T47D (cell line): ENCODE measurements around the gene METTL6.
A peak's percentile ranks its signal among the peaks of the same experiment; 100 is the strongest.
"Not testable (repeated sequence)": the region's sequence is repeated elsewhere in the genome, so short reads cannot be mapped to it uniquely, and the experiment has no call there.

Experiments used
- DNase-seq, 2 experiments: peaks; one replicate each; pipeline versions ENCODE4 v3.0.0 to v3.0.0-alpha.2; 2011 to 2012; ENCODE audit warnings: low read depth in 1 of 2, low spot score in 1 of 2
- JUND ChIP-seq: IDR thresholded peaks from 2 replicates; pipeline ENCODE4 v1.6.1; 2012; ENCODE audit warnings: low read depth
- in situ Hi-C: cut with HindIII; loops from 2 replicates; pipeline ENCODE4 v1.10.0; 2016; ENCODE audit warnings: low sequenced_read_pairs, low pct_unique_long_range_greater_than_20kb

The METTL6 gene

DNA sequence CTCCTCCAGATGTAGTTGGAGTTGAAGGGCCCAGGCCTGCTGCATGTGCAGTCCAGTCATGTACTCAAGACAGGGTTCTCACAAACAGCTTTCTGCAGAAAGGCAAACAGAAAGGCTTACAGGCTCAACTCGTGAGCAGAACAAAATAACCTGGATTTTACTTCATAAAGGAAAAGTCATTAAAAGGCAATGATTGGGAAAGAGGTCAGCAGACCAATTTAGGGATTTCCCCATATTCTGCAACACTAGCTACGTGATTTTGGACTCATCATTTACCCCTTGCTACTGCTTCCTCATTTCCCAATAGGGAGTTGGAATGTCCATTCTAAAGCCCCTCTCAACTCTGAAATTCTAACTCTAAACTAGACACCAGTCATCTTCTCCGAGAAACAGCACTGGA lies 18.1 kb downstream of the METTL6 start:
- no peak for DNase-seq
- in situ Hi-C loops = no loop called here
- TF ChIP-seq JUND = no peak

DNA sequence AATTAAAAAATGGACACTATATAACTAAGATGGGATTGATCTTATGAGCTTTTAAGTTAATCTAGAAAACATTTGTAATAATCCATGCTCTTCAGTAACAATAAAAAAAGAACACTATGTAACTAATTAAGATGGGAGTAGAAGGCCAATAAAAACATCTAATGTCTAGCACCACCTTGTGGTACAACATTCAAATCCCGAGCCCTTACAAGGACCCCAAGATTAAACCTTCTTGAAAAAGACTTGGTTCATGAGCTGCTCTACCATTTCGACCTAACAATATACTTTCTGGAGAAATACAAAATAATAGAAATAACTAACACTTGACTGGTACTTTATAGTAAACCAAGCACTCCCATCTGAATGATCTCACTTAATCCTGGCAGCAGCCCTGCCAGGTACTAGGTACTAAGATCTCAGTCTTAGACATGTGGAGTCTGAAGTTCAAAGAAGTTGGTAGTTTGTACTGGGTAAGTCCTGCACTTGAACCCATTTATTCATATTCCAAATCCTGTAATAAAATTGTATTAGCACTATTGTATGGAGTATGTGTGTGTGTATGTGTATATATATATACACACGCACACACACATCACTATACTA lies 21.8 kb downstream of the METTL6 start:
- TF ChIP-seq JUND = no peak
- peak in 1 of 2 experiments; percentile 62 for DNase-seq

DNA sequence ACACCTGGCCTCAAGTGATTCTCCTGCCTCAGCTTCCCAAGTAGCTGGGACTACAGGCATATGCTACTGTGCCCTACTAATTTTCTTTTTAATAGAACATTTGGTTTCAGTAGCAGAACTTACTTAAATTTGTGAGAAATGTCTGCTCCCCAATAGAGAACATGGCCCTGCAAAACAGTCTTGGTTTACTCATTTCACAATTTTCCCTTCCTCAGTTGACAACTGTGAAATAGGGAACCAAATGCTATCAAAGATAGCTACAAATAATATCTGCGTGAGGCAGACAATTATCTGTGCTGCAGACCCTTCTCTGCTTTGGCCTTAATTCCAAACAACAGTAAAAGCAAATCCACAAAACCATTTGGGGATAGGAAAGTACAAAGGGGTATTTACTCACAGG lies 22.6 kb downstream of the METTL6 start:
- in situ Hi-C loops = no loop called here
- DNase-seq = no peak
- no peak for TF ChIP-seq JUND

More for the DNA sequence above, 21.8 kb downstream of the METTL6 start:
- in situ Hi-C loops = no loop called here

DNA sequence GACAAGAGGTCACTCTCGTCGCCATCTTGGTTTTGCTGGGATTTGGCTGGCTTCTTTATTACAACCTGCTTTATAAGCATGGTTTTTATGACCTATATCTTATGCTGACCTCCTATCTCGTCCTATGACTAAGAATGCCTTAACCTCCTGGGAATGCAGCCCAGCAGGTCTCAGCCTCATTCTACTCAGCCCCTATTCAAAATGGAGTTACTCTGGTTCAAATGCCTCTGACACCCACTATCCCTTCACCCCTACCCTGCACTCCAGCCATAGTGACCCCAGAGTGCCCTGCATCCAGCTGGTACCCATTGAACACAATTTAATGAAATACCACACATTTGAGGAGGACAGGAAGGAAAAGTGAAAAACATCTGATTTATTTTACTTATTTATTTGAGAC lies 23.4 kb downstream of the METTL6 start:
- TF ChIP-seq JUND = no peak
- in situ Hi-C loops = no loop called here
- no peak for DNase-seq

DNA sequence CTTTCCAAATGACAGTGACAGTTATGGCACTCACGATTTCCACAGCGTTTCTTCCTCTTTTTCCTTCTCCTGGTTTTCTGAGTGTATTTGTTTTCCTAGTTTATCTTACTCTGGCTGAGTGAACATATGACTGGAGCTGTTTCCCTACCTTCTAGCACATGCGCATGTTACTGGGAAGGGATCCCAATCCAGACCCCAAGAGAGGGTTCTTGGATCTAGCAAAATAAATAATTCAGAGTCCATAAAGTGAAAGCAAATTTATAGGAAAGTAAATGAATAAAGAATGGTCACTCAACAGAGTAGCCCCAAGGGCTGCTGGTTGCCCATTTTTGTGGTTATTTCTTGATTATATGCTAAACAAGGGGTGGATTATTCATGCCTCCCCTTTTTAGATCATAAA lies 23.8 kb downstream of the METTL6 start:
- no peak for DNase-seq
- in situ Hi-C loops = no loop called here
- no peak for TF ChIP-seq JUND

DNA sequence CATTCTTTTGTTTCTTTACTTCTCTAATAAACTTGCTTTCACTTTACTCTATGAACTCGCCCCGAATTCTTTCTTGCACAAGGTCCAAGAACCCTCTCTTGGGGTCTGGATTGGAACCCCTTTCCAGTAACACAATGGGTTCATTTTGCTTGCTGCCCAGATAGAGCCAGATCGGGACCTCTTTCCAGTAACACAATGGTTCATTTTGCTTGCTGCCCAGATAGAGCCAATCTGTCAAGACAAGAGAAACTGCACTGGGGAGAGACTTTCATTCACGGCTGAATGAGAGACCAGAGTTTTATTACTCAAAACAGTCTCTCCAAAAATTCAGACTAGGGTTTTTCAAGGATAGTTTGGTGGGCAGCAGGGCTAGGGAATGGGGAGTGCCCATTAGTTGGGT lies 25.4 kb downstream of the METTL6 start:
- in situ Hi-C loops = no loop called here

DNA sequence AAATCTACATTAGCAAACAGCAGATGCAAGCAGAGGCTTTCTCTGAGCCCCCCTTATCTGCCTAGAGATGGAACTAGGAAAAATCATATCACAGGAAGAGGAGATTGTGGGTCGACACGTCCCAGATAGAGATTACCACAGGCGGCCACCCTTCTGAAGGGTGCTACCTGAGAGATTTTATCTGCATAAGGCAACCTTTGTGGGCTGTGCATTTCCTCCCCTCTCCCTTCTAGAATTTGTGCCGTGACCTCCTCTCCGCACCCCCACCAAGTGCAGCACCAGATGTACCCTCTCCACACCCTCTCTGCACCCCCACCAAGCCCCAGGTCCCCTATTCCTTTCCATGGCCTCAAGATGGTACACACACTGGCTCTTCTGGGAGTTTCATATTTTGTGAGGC lies 27.4 kb downstream of the METTL6 start:
- in situ Hi-C loops = no loop called here
- DNase-seq = no peak
- no peak for TF ChIP-seq JUND

More for the DNA sequence above, 25.4 kb downstream of the METTL6 start:
- no peak for TF ChIP-seq JUND
- DNase-seq = no peak

DNA sequence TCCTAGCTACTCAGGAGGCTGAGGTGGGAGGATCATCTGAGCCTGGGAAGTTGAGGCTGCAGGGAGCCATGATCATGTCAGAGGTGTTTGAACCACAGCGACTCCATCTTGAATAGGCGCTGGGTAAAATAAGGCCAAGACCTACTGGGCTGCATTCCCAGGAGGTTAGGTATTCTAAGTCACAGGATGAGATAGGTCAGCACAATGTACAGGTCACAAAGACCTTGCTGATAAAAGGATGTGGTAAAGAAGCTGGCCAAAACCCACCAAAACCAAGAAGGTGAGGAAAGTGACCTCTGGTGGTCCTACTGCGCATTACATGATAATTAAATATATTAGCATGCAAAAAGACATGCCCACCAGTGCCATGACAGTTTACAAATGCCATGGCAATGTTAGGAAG lies 28.6 kb downstream of the METTL6 start:
- in situ Hi-C loops = not testable (repeated sequence)

DNA sequence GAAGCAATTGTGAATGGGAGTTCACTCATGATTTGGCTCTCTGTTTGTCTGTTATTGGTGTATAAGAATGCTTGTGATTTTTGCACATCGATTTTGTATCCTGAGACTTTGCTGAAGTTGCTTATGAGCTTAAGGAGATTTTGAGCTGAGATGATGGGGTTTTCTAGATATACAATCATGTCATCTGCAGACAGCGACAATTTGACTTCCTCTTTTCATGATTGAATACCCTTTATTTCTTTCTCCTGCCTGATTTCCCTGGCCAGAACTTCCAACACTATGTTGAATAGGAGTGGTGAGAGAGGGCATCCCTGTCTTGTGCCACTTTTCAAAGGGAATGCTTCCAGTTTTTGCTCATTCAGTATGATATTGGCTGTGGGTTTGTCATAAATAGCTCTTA lies 34.1 kb downstream of the METTL6 start:
- DNase-seq, in situ Hi-C loops: not testable (repeated sequence)

More for the DNA sequence above, 28.6 kb downstream of the METTL6 start:
- peak in 1 of 2 experiments; percentile 45 for DNase-seq

DNA sequence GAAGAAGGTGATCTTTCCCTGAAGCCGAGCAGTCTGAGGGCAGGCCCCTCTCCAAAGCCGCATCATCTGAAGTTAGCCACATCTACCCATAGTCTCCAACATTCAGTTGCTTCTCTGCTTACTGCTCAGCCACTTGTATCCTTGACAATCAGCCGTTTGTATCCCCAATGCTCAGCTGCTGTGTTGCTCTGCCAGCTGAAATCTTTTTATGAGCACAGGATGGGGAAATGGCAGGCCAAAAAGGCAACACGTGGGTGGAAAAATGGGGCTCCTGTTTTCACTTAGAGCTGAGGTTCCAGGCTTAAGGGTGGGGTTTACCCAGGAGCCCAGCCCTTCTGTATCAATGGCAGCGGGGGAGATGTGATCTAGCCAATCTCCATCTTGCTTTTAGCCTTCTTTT lies 36.3 kb downstream of the METTL6 start:
- no peak for TF ChIP-seq JUND
- DNase-seq = no peak
- in situ Hi-C loops = no loop called here

DNA sequence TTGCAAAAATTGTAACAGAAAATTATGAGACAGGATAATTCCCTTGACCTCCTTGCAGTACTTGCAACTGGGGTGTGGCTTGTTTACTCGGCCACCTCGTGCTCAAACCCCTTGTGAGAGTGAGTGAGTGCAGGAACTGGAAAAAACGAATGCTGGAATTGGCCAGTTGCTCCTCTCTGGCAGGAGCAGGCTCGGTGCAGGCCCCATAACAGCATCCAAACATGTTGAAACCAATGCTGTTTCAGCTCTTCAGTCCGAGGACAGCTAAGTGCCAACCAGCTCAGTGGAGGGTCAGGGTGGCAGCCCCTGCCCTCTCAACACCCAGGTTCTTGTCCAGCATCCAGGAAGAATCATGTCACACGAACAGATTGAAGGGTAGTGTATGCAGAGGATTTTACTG lies 36.9 kb downstream of the METTL6 start:
- TF ChIP-seq JUND = no peak
- in situ Hi-C loops = no loop called here
- DNase-seq = no peak

DNA sequence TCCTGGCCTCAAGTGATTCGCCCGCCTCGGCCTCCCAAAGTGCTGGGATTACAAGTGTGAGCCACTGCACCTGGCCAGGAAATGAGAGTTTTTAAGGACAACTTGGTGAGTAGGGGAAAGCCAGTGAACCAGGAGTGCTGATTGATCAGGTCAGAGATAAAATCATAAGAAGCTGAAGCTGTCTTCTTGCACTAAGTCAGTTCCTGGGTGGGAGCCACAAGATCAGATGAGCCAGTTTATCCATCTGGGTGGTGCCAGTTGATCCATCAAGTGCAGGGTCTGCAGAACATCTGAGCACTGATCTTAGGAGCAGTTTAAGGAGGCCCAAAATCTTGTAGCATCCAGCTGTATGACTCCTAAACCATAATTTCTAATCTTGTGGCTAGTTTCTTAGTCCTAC lies 39.0 kb downstream of the METTL6 start:
- in situ Hi-C loops, DNase-seq: not testable (repeated sequence)

DNA sequence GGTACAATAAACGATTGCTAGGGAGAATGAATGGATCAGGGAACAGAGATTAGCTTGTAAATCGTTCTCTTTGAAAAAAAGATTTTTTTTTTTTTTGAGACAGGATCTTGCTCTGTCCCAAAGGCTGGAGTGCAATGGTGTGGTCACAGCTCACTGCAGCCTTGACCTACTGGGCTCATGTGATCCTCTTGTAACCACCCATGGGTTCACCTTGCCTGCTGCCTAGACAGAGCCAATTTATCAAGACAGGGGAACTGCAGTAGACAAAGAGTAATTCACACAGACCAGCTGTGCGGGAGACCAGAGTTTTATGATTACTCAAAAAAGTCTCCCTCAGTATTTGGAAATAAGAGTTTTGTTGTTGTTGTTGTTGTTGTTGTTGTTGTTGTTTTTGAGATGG lies 39.6 kb downstream of the METTL6 start:
- no peak for DNase-seq
- TF ChIP-seq JUND = no peak
- in situ Hi-C loops = no loop called here

DNA sequence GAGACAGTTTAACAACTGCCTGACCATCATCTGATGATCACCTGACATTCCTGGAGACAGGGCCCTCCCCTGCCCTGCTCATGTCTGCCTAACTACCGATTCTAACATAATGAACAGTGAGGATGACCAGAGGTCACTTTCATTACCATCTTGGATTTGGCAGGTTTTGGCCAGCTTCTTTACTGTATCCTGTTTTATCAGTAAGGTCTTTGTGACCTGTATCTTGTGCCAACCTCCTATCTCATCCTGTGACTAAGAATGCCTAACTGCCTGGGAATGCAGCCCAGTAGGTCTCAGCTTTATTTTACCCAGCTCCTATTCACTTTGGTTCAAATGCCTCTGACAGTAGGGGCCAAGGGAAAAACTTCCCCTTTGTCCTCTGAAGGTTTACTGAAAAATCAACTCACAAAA lies 40.2 kb downstream of the METTL6 start:
- in situ Hi-C loops = no loop called here
- TF ChIP-seq JUND = no peak
- no peak for DNase-seq

DNA sequence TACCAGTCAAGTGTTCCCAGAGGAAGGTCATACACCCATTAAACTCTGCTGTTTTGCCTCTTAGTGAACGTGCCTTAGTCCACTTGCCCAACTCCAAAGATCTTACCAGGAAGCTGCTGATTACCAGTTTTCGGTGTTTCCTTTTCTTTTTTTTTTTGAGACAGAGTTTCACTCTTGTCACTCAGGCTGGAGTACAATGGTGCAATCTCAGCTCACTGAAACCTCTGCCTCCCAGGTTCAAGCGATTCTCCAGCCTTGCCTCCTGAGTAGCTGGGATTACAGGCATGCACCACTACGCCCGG lies 40.7 kb downstream of the METTL6 start:
- DNase-seq, in situ Hi-C loops: not testable (repeated sequence)
